Activated naive CD8-positive, alpha-beta T cell treated with anti-CD3 and anti-CD28 coated beads, Interleukin-2, amount 10 ng/mL, durations not matched to agents 7 days and 5 days (primary cell): Measurements from ENCODE around the gene PER1. TPM values are rescaled to one million over a fixed set of nuclear protein-coding genes. Genes with fewer than 3 reads are reported as not detected.

Source experiments
- ATAC-seq: fragments of 150-1000 bp; cut with Tn5 transposase; one replicate; pipeline ENCODE4 v1.10.0; 2021; ENCODE audit warnings: low read depth, moderate library complexity
- POLR2A ChIA-PET: fragments of 350-600 bp; sonication (Branson Sonifier 250); formaldehyde crosslinking; loops from one replicate; lab custom pipeline; 2021; ENCODE audit warnings: antibody characterized with exemption; lab: Charles Lee
- DNase-seq: peaks from one replicate; pipeline ENCODE4 v3.0.0; 2021
- H3K27ac Mint-ChIP-seq: one replicate; pipeline ENCODE4 v1.8.0; 2022; ENCODE audit warnings: mild to moderate bottlenecking, mixed read lengths
- H3K27me3 Mint-ChIP-seq: one replicate; pipeline ENCODE4 v1.8.0; 2022; ENCODE audit warnings: mild to moderate bottlenecking, moderate library complexity, mixed read lengths
- H3K36me3 Mint-ChIP-seq: one replicate; pipeline ENCODE4 v1.8.0; 2021; ENCODE audit warnings: mild to moderate bottlenecking, mixed read lengths
- H3K4me1 Mint-ChIP-seq: one replicate; pipeline ENCODE4 v1.8.0; 2021; ENCODE audit warnings: mixed read lengths
- H3K4me3 Mint-ChIP-seq: one replicate; pipeline ENCODE4 v1.8.0; 2022; ENCODE audit warnings: mild to moderate bottlenecking, moderate library complexity, mixed read lengths
- H3K9me3 Mint-ChIP-seq: one replicate; pipeline ENCODE4 v1.8.0; 2021; ENCODE audit warnings: mixed read lengths
- total RNA-seq, 2 experiments: library from RNA; stranded (reverse); gene quantifications; one replicate each; pipeline ENCODE4 v1.2.3, GENCODE V29; 2021

PER1 gene
- total RNA-seq, 2 experiments from 2014 or later: 52.7 to 53.6 TPM

GRCh38 chr17:8138672-8139371 is 13.4 kb downstream of the PER1 start:
- POLR2A ChIA-PET: interaction anchor here (0.9 to 4.5 kb wide), 15 partner anchors 12 to 109 kb away, joined by 3 to 39 read pairs (median 4); partner anchors contain the start of genes CTC1 and PER1
- Mint-ChIP-seq H3K4me3 (no peak overlapping the region), H3K27me3 (peaks cover 6% of the 10 kb centered on the region), H3K36me3 (peaks cover 1% of the 10 kb centered on the region), H3K4me1 (peaks cover 4% of the 10 kb centered on the region), H3K27ac (no peak overlapping the region), H3K9me3 (no peaks in the 10 kb centered on the region)
- ATAC-seq (peak; percentile 97), DNase-seq (peak; percentile 97)

- no peak overlapping the region for H3K4me3 Mint-ChIP-seq
- no peaks in the 10 kb centered on the region for H3K36me3 Mint-ChIP-seq
- POLR2A ChIA-PET: interaction anchor here (0.9 to 4.5 kb wide), 9 partner anchors 12 to 110 kb away, joined by 3 to 39 read pairs (median 4); partner anchors contain the start of genes CTC1 and PER1
- no peaks in the 10 kb centered on the region for H3K9me3 Mint-ChIP-seq
- peaks cover 6% of the 10 kb centered on the region for H3K27me3 Mint-ChIP-seq
- no peak for ATAC-seq
- H3K4me1 Mint-ChIP-seq: peaks cover 4% of the 10 kb centered on the region
- no peak for DNase-seq
- no peak overlapping the region for H3K27ac Mint-ChIP-seq
Measured at GRCh38 chr17:8138374-8138671, 13.9 kb downstream of the PER1 start.

DNA sequence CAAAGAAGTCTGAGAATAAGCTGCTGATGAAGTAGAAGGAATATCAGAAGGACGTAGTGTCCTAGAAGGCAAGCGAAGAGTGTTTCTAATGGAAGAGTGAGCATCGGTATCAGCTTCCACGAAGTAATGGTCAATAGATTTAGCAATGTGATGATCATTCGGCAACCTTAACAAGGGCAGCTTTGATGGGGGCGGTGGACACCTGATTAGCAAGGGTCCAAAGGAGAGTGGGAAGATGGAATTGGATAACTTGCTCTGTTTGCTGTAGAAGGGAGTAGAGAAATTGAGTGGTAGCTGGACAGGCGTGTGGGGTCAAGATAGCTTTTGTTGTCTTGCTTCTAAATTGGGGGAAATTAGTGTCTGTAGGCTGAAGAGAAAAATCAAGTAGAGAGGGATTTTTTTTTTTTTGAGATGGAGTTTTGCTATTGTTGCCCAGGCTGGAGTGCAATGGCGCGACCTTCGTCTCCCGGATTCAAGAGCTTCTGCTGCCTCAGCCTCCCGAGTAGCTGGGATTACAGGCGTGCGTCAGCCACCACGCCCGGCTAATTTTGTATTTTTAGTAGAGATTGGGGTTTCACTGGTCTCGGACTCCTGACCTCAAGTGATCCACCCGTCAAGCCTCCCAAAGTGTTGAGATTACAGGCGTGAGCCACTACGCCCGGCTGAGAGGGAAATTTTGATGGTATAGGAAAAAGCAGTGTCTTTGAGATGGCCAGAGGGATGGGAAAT is 14.4 kb downstream of the PER1 start:
- H3K27ac Mint-ChIP-seq: no peak overlapping the region
- H3K4me1 Mint-ChIP-seq: peaks cover 4% of the 10 kb centered on the region
- peaks cover 6% of the 10 kb centered on the region for H3K27me3 Mint-ChIP-seq
- H3K4me3 Mint-ChIP-seq: no peak overlapping the region
- DNase-seq (no peak), ATAC-seq (no peak)
- H3K36me3 Mint-ChIP-seq: no peaks in the 10 kb centered on the region
- POLR2A ChIA-PET: interaction anchor here (0.9 to 4.5 kb wide), 9 partner anchors 11 to 110 kb away, joined by 3 to 39 read pairs (median 4); partner anchors contain the start of genes CTC1 and PER1
- H3K9me3 Mint-ChIP-seq: no peaks in the 10 kb centered on the region

DNA sequence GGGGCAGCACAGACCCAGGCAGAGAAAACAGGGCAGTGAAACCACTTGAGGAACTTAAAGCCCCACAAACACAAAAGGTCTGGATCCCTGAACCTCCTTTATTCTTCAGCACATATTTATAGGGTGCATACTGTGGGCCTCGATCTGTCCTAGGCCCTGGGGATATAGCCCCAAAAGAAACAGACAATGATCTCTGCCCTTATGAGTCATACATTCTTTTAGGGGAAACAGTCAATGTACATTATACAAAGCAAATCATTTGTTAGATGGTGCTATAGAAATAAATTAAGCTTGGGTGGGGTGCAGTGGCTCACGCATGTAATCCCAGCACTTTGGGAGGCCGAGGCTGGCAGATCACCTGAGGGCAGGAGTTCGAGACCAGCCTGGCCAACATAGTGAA is 18.3 kb downstream of the PER1 start:
- Mint-ChIP-seq H3K4me3 (no peak overlapping the region), H3K9me3 (no peaks in the 10 kb centered on the region), H3K27ac (no peak overlapping the region), H3K36me3 (no peaks in the 10 kb centered on the region), H3K27me3 (peaks cover 11% of the 10 kb centered on the region), H3K4me1 (peaks cover 4% of the 10 kb centered on the region)
- ATAC-seq (no peak), DNase-seq (no peak)
- POLR2A ChIA-PET: interaction anchor here (1.6 kb wide), 1 partner anchor 39 kb away, joined by 5 read pairs; no protein-coding TSS in a partner anchor

DNA sequence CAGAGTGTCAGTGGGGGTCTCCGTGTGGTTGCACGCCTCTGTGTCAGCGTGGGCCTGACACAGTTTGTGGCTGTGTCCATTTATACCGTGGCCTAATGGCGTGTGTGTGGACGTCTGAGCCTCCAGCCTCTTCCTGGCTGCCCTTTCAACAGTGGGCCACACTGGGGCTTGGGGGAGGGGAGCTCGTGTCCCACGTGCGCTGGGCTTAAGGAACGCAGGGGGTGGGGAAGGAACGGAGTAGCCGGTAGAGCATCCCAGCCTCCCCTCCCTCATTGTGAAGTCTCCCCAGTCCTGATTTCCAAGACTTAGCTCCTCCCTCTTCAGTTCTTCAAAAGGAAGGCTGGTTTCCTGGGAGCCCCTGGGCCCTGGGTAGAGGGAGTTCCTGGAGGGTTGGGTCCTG is 18.8 kb downstream of the PER1 start:
- Mint-ChIP-seq H3K36me3 (no peaks in the 10 kb centered on the region), H3K4me1 (peaks cover 4% of the 10 kb centered on the region)
- no peak for ATAC-seq

DNA sequence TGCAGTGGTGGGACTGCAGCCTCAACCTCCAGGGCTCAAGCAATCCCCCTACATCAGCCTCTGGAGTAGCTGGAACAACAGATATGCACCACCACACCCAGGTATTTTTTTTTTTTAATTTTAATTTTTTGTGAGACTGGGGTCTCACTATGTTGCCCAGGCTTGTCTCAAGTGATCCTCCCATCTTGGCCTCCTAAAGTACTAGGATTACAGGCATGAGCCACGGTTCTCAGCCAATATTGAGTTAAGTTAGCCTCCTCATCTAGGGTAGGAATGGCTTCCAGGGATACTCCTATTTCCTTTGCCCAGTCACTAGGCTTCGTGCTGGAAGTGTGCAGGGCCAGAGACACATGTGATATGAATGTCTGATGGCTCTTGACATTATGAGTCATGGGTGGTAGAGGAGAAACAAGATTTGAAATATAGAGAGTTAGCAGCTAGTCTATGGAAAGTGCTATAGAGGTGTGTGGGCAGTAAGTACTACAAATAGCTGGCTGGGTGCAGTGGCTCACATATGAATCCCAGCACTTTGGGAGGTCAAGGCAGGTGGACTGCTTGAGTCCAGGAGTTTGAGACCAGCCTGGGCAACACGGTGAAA is 20.3 kb downstream of the PER1 start:
- DNase-seq (no peak), ATAC-seq (no peak)
- Mint-ChIP-seq H3K9me3 (no peaks in the 10 kb centered on the region), H3K4me1 (peaks cover 8% of the 10 kb centered on the region), H3K36me3 (no peaks in the 10 kb centered on the region), H3K27me3 (peaks cover 18% of the 10 kb centered on the region), H3K27ac (no peak overlapping the region), H3K4me3 (no peak overlapping the region)
- POLR2A ChIA-PET: interaction anchor here (0.6 kb wide), 1 partner anchor 22 kb away, joined by 4 read pairs; no protein-coding TSS in a partner anchor

More for the DNA sequence above, 18.8 kb downstream of the PER1 start:
- H3K27me3 Mint-ChIP-seq: peaks cover 11% of the 10 kb centered on the region
- H3K4me3 Mint-ChIP-seq: no peak overlapping the region
- POLR2A ChIA-PET: interaction anchor here (1.6 kb wide), 1 partner anchor 40 kb away, joined by 5 read pairs; no protein-coding TSS in a partner anchor
- no peak for DNase-seq
- no peak overlapping the region for H3K27ac Mint-ChIP-seq
- no peaks in the 10 kb centered on the region for H3K9me3 Mint-ChIP-seq

GRCh38 chr17:8128125-8128784 is 23.9 kb downstream of the PER1 start:
- no peak overlapping the region for H3K27ac Mint-ChIP-seq
- H3K4me1 Mint-ChIP-seq: peaks cover 36% of the 10 kb centered on the region
- POLR2A ChIA-PET: interaction anchor here (2.4 kb wide), 1 partner anchor 45 kb away, joined by 9 read pairs; no protein-coding TSS in a partner anchor
- peaks cover 32% of the 10 kb centered on the region for H3K27me3 Mint-ChIP-seq
- H3K9me3 Mint-ChIP-seq: no peaks in the 10 kb centered on the region
- DNase-seq: no peak
- ATAC-seq: no peak
- H3K4me3 Mint-ChIP-seq: no peak overlapping the region
- H3K36me3 Mint-ChIP-seq: peaks cover 2% of the 10 kb centered on the region

GRCh38 chr17:8126491-8127066 is 25.6 kb downstream of the PER1 start:
- Mint-ChIP-seq H3K27ac (peak overlapping the region; percentile 82), H3K36me3 (peaks cover 2% of the 10 kb centered on the region), H3K27me3 (peaks cover 43% of the 10 kb centered on the region), H3K4me1 (peaks cover 41% of the 10 kb centered on the region), H3K4me3 (peak overlapping the region; percentile 91), H3K9me3 (no peaks in the 10 kb centered on the region)
- peak; percentile 23 for ATAC-seq
- peak; percentile 74 for DNase-seq
- POLR2A ChIA-PET: interaction anchor here (1.1 to 2.4 kb wide), 4 partner anchors 12 to 121 kb away, joined by 3 to 9 read pairs (median 6); partner anchors contain the start of gene CTC1

- POLR2A ChIA-PET: interaction anchor here (0.5 to 2.4 kb wide), 3 partner anchors 12 to 47 kb away, joined by 5 to 9 read pairs (median 9); no protein-coding TSS in a partner anchor
- Mint-ChIP-seq H3K27me3 (peaks cover 43% of the 10 kb centered on the region), H3K36me3 (peaks cover 2% of the 10 kb centered on the region), H3K4me1 (peaks cover 41% of the 10 kb centered on the region), H3K4me3 (peak overlapping the region; percentile 91), H3K9me3 (no peaks in the 10 kb centered on the region), H3K27ac (peak overlapping the region; percentile 76)
- DNase-seq (peak; percentile 54), ATAC-seq (no peak)
Measured at GRCh38 chr17:8125947-8126490, 26.2 kb downstream of the PER1 start.

- peak overlapping the region; percentile 91 for H3K4me3 Mint-ChIP-seq
- peaks cover 46% of the 10 kb centered on the region for H3K4me1 Mint-ChIP-seq
- peaks cover 2% of the 10 kb centered on the region for H3K36me3 Mint-ChIP-seq
- H3K9me3 Mint-ChIP-seq: no peaks in the 10 kb centered on the region
- POLR2A ChIA-PET: interaction anchor here (0.5 to 4.3 kb wide), 8 partner anchors 13 to 147 kb away, joined by 3 to 34 read pairs (median 4); partner anchors contain the start of genes AURKB and PER1
- H3K27me3 Mint-ChIP-seq: peaks cover 45% of the 10 kb centered on the region
- peak; percentile 86 for DNase-seq
- ATAC-seq: peak; percentile 25
- H3K27ac Mint-ChIP-seq: peak overlapping the region; percentile 76
Measured at GRCh38 chr17:8125154-8125946, 26.9 kb downstream of the PER1 start.

DNA sequence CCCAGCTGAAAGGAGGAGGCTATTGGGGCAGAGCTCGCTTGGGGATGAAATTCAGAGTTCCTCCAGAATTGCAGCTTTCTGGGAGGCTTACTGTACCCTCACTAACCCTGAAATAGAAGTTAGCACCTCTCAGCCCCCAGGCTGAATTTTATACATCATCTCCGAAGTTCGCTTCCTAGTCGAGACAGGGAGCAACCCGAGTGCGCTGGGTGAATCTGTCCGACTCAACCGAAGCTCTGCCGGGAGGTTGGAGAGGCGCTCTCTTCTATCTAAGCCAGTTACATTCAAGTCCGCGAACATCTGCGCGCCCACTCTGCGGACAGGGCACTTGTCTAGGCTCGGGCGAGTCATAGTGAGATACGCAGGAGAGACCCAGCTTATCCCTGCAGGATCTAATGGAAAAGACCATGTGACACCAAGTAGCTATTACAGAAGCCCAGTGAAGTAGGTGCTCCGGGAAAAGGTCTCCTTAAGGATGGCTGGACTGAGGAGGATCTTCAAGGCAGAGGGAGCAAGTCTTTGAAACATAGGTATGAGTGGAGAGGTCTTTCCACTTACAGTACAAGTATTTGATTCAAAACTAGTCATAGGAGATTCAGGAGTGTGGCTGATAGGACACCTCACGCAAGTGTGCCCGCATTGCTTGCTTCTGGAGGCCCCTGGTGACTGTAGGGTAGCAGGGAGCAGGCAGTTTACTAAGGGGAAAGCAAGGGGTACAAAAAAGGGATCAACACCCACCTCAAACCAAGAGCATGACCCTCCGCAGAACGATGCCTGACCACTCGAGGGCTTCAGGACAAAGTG is 27.7 kb downstream of the PER1 start:
- DNase-seq (no peak), ATAC-seq (no peak)
- POLR2A ChIA-PET: interaction anchor here (0.5 to 4.3 kb wide), 9 partner anchors 15 to 147 kb away, joined by 3 to 34 read pairs (median 4); partner anchors contain the start of genes AURKB and PER1
- Mint-ChIP-seq H3K27ac (peak overlapping the region; percentile 69), H3K4me3 (peak overlapping the region; percentile 91), H3K27me3 (peaks cover 40% of the 10 kb centered on the region), H3K4me1 (peaks cover 52% of the 10 kb centered on the region), H3K9me3 (no peaks in the 10 kb centered on the region), H3K36me3 (peaks cover 2% of the 10 kb centered on the region)
